Motor neuron (in vitro differentiated cells): Measurements from ENCODE around the gene NRXN3. TPM values are rescaled to one million over a fixed set of nuclear protein-coding genes. Genes with fewer than 3 reads are reported as not detected.

Experiments used
- ATAC-seq, 8 experiments: fragments of 200-7000 bp; cut with Tn5 transposase; replicated peaks in 6 of 8; 2 replicates each; pipeline ENCODE4 v1.8.0; 2021; ENCODE audit warnings: mild to moderate bottlenecking in 8 of 8, moderate library complexity in 8 of 8
- H3K27ac ChIP-seq, 2 donors: fragments of 250-450 bp; sonication (Bioruptor Pico); 2 replicates each; pipeline ENCODE4 v1.9.0; 2021; ENCODE audit warnings: antibody characterized with exemption in 2 of 2, mild to moderate bottlenecking in 2 of 2, moderate library complexity in 1 of 2
- H3K4me1 ChIP-seq, 2 donors: fragments of 250-450 bp; sonication (Bioruptor Pico); replicated peaks in 1 of 2; 2 replicates each; pipeline ENCODE4 v1.6.1; 2021; ENCODE audit warnings: antibody characterized with exemption in 2 of 2, mild to moderate bottlenecking in 2 of 2, moderate library complexity in 1 of 2
- H3K4me3 ChIP-seq, 5 donors: fragments of 250-450 bp; sonication (Bioruptor Pico); 2 replicates each; pipeline ENCODE4 v1.9.0; 2021; ENCODE audit warnings: antibody characterized with exemption in 5 of 5, mild to moderate bottlenecking in 5 of 5, moderate library complexity in 4 of 5
- WGBS, 10 experiments: fragments of 450-650 bp; shearing (Covaris generic); methylation state at CpG; one replicate each; pipeline ENCODE4 v1.0.0; 2022; 5-methylcytosine and 5-hydroxymethylcytosine counted together
- in situ Hi-C, 9 experiments: fragments of 400-800 bp; cut with MboI; loops; one replicate each; pipeline ENCODE4 v1.15.0; 2021; ENCODE audit warnings: low sequenced_read_pairs in 9 of 9, low pct_unique_long_range_greater_than_20kb in 2 of 9; ENCODE audit not compliant: unreplicated experiment in 9 of 9
- total RNA-seq, 8 experiments: library from RNA; unstranded; fragments of 300-600 nt; gene quantifications; 2 replicates each; pipeline versions ENCODE4 v1.2.3 to v1.2.4, GENCODE V29; 2022

The NRXN3 gene
- total RNA-seq, 8 experiments from 2014 or later: 1.1 to 16.5 (median 12.9) TPM

- Histone ChIP-seq H3K4me3 (no peak overlapping the region), H3K4me1 (peaks cover 5 to 13% of the 10 kb centered on the region in 2 donors), H3K27ac (no peak overlapping the region)
- 2 to 96% (median 84%) methylated on average over 3 to 14 of the region's 14 CpGs; no CpG with 5 or more reads in 1 of the 10 experiments for WGBS, 10 experiments
- ATAC-seq: peak; percentile 52 to 93 (median 70)
- in situ Hi-C loops: no loop called here
Observed at GRCh38 chr14:78227248-78228077, 57.3 kb downstream of the NRXN3 start.

- Histone ChIP-seq H3K4me3 (no peak overlapping the region), H3K4me1 (peaks cover 10 to 25% of the 10 kb centered on the region in 2 donors), H3K27ac (no peak overlapping the region)
- in situ Hi-C loops: no loop called here
- WGBS, 10 experiments: 0 to 100% (median 88%) methylated on average over 1 to 2 of the region's 3 CpGs; no CpG with 5 or more reads in 2 of the 10 experiments
- no peak for ATAC-seq
Observed at GRCh38 chr14:78228702-78229327, 58.6 kb downstream of the NRXN3 start.

- Histone ChIP-seq H3K4me3 (no peak overlapping the region), H3K27ac (no peak overlapping the region), H3K4me1 (peaks cover 10 to 28% of the 10 kb centered on the region in 2 donors)
- WGBS, 10 experiments: 0 to 60% (median 41%) methylated on average over 1 to 3 of the region's 5 CpGs; no CpG with 5 or more reads in 2 of the 10 experiments
- in situ Hi-C loops: no loop called here
- peak in 5 of 8 experiments; percentile 28 to 86 (median 84) for ATAC-seq
Observed at GRCh38 chr14:78232231-78233000, 62.2 kb downstream of the NRXN3 start.

GRCh38 chr14:78238141-78238540 lies 68.0 kb downstream of the NRXN3 start:
- no peak overlapping the region for H3K4me3 ChIP-seq
- in situ Hi-C loops: no loop called here
- WGBS, 10 experiments: 10 to 94% (median 80%) methylated on average over 2 to 9 of the region's 10 CpGs; no CpG with 5 or more reads in 1 of the 10 experiments

GRCh38 chr14:78240567-78240966 lies 70.4 kb downstream of the NRXN3 start:
- Histone ChIP-seq H3K27ac (no peak overlapping the region), H3K4me1 (peaks cover 0 to 11% of the 10 kb centered on the region in 2 donors), H3K4me3 (no peak overlapping the region)
- in situ Hi-C loops: no loop called here
- WGBS, 10 experiments: 23 to 88% (median 69%) methylated on average over 1 to 3 of the region's 3 CpGs; no CpG with 5 or more reads in 2 of the 10 experiments
- no peak for ATAC-seq

More at GRCh38 chr14:78238141-78238540, 68.0 kb downstream of the NRXN3 start:
- ATAC-seq: no peak
- H3K27ac ChIP-seq: no peak overlapping the region
- H3K4me1 ChIP-seq: peaks cover 0 to 21% of the 10 kb centered on the region in 2 donors

GRCh38 chr14:78242086-78242485 lies 71.9 kb downstream of the NRXN3 start:
- H3K27ac ChIP-seq: no peak overlapping the region
- ATAC-seq: peak in 4 of 8 experiments; percentile 29 to 92 (median 38)
- 0 to 78% (median 40%) methylated on average over 1 to 5 of the region's 5 CpGs; no CpG with 5 or more reads in 2 of the 10 experiments for WGBS, 10 experiments
- in situ Hi-C loops: no loop called here
- H3K4me3 ChIP-seq: no peak overlapping the region
- H3K4me1 ChIP-seq: peaks cover 0 to 11% of the 10 kb centered on the region in 2 donors

GRCh38 chr14:78243187-78243586 lies 73.0 kb downstream of the NRXN3 start:
- H3K4me3 ChIP-seq: no peak overlapping the region
- in situ Hi-C loops: no loop called here
- no peak overlapping the region for H3K27ac ChIP-seq
- ATAC-seq: no peak
- WGBS, 10 experiments: 70 to 94% (median 90%) methylated on average over 2 to 12 of the region's 20 CpGs; no CpG with 5 or more reads in 6 of the 10 experiments
- H3K4me1 ChIP-seq: peaks cover 0 to 14% of the 10 kb centered on the region in 2 donors

- Histone ChIP-seq H3K27ac (no peak overlapping the region), H3K4me3 (no peak overlapping the region), H3K4me1 (peaks cover 10 to 26% of the 10 kb centered on the region in 2 donors)
- 30 to 100% (median 53%) methylated on average over 1 of the region's 1 CpG; no CpG with 5 or more reads in 6 of the 10 experiments for WGBS, 10 experiments
- in situ Hi-C loops: no loop called here
- no peak for ATAC-seq
Observed at GRCh38 chr14:78245238-78245637, 75.1 kb downstream of the NRXN3 start.

GRCh38 chr14:78248501-78249090 lies 78.4 kb downstream of the NRXN3 start:
- Histone ChIP-seq H3K27ac (peak overlapping the region in 1 of 2 donors; percentile 43), H3K4me3 (no peak overlapping the region), H3K4me1 (peaks cover 10 to 15% of the 10 kb centered on the region in 2 donors)
- ATAC-seq: peak in 7 of 8 experiments; percentile 29 to 54 (median 35)
- in situ Hi-C loops: no loop called here
- WGBS, 10 experiments: 0 to 31% (median 0%) methylated on average over 1 to 2 of the region's 3 CpGs; no CpG with 5 or more reads in 6 of the 10 experiments

- in situ Hi-C loops: no loop called here
- 6 to 83% (median 78%) methylated on average over 1 to 5 of the region's 5 CpGs; no CpG with 5 or more reads in 3 of the 10 experiments for WGBS, 10 experiments
Observed at GRCh38 chr14:78251308-78251707, 81.1 kb downstream of the NRXN3 start.

GRCh38 chr14:78253986-78254385 lies 83.8 kb downstream of the NRXN3 start:
- Histone ChIP-seq H3K27ac (no peak overlapping the region), H3K4me1 (peaks cover 2 to 8% of the 10 kb centered on the region in 2 donors), H3K4me3 (no peak overlapping the region)
- peak in 7 of 8 experiments; percentile 35 to 94 (median 84) for ATAC-seq
- in situ Hi-C loops: no loop called here
- 0 to 100% (median 86%) methylated on average over 1 to 2 of the region's 3 CpGs; no CpG with 5 or more reads in 4 of the 10 experiments for WGBS, 10 experiments

More at GRCh38 chr14:78251308-78251707, 81.1 kb downstream of the NRXN3 start:
- Histone ChIP-seq H3K27ac (no peak overlapping the region), H3K4me3 (no peak overlapping the region), H3K4me1 (peaks cover 10 to 18% of the 10 kb centered on the region in 2 donors)
- ATAC-seq: no peak

GRCh38 chr14:78254911-78255461 lies 84.8 kb downstream of the NRXN3 start:
- peak in 3 of 8 experiments; percentile 19 to 77 (median 51) for ATAC-seq
- no peak overlapping the region for H3K27ac ChIP-seq
- no peak overlapping the region for H3K4me3 ChIP-seq
- in situ Hi-C loops: no loop called here
- 13 to 96% (median 80%) methylated on average over 1 to 5 of the region's 9 CpGs; no CpG with 5 or more reads in 3 of the 10 experiments for WGBS, 10 experiments
- H3K4me1 ChIP-seq: peaks cover 0 to 3% of the 10 kb centered on the region in 2 donors
